Esophagus squamous epithelium (tissue), 4 donors: ENCODE results near the gene GTPBP3.

ENCODE experiments used
- CTCF ChIP-seq, 6 experiments: fragments of 450-650 bp in 4 of 6; fragments of 200-600 bp in 2 of 6; sonication (generic) in 2 of 6; IDR thresholded peaks; one replicate each; pipeline ENCODE4 v1.5.1; 2016 to 2019; ENCODE audit warnings: antibody characterized with exemption in 6 of 6, mild to moderate bottlenecking in 4 of 6, moderate library complexity in 4 of 6
- POLR2A ChIP-seq, 4 donors: fragments of 450-650 bp; IDR thresholded peaks; one replicate each; pipeline ENCODE4 v1.6.1; 2017; ENCODE audit warnings: antibody characterized with exemption in 4 of 4, mild to moderate bottlenecking in 4 of 4, moderate library complexity in 3 of 4

- no peak for TF ChIP-seq CTCF (IDR thresholded peaks at IDR 0.05)
- no peak for TF ChIP-seq POLR2A (IDR thresholded peaks at IDR 0.05)
Observed at GRCh38 chr19:17322854-17323253, 14.5 kb upstream of the GTPBP3 start.
